ENCODE results near the gene SLF1.

The SLF1 gene

GRCh38 chr5:94740286-94740685 lies 121.8 kb downstream of the SLF1 start:
- Histone ChIP-seq H3K27ac (ENCODE audit: low read length) (no peak overlapping the region), H3K4me1 (ENCODE audit: insufficient read depth, low read length) (no peaks in the 10 kb centered on the region), H3K9me3 (ENCODE audit: insufficient read depth, low read length, severe bottlenecking) (no peaks in the 10 kb centered on the region), H2AFZ (ENCODE audit: low read depth, low read length) (no peak overlapping the region), H3K36me3 (ENCODE audit: insufficient read depth, low read length) (no peaks in the 10 kb centered on the region), H3K4me3 (ENCODE audit: low read depth in 1 of 2, low read length in 2 of 2) (no peak overlapping the region), H3K79me2 (ENCODE audit: insufficient read depth, low read length) (no peaks in the 10 kb centered on the region), H3K4me2 (ENCODE audit: insufficient read depth, low read length) (no peak overlapping the region), H4K20me1 (ENCODE audit: insufficient read depth, low read length) (no peaks in the 10 kb centered on the region), H3K9ac (ENCODE audit: low read depth, low read length) (no peak overlapping the region), H3K27me3 (ENCODE audit: insufficient read depth, low read length, poor library complexity) (no peaks in the 10 kb centered on the region)
- no peak for DNase-seq
- TF ChIP-seq CTCF (IDR thresholded peaks at IDR 0.05; ENCODE audit: borderline replicate concordance, extremely low read depth, low read length, poor library complexity, severe bottlenecking) (no peak), EZH2 (IDR thresholded peaks at IDR 0.05; ENCODE audit: borderline replicate concordance, low read depth, low read length, severe bottlenecking) (no peak)
- no peak for ATAC-seq (ENCODE audit: insufficient read depth, low read depth)

GRCh38 chr5:94742852-94743251 lies 124.4 kb downstream of the SLF1 start:
- TF ChIP-seq CTCF (IDR thresholded peaks at IDR 0.05; ENCODE audit: borderline replicate concordance, extremely low read depth, low read length, poor library complexity, severe bottlenecking): no peak
- no peak for TF ChIP-seq EZH2 (IDR thresholded peaks at IDR 0.05; ENCODE audit: borderline replicate concordance, low read depth, low read length, severe bottlenecking)
- H3K4me1 ChIP-seq (ENCODE audit: insufficient read depth, low read length): no peaks in the 10 kb centered on the region
- H3K79me2 ChIP-seq (ENCODE audit: insufficient read depth, low read length): no peaks in the 10 kb centered on the region
- H3K27me3 ChIP-seq (ENCODE audit: insufficient read depth, low read length, poor library complexity): no peaks in the 10 kb centered on the region
- H3K27ac ChIP-seq (ENCODE audit: low read length): no peak overlapping the region
- H4K20me1 ChIP-seq (ENCODE audit: insufficient read depth, low read length): no peaks in the 10 kb centered on the region
- H3K9me3 ChIP-seq (ENCODE audit: insufficient read depth, low read length, severe bottlenecking): no peaks in the 10 kb centered on the region
- H3K36me3 ChIP-seq (ENCODE audit: insufficient read depth, low read length): no peaks in the 10 kb centered on the region
- no peak overlapping the region for H3K9ac ChIP-seq (ENCODE audit: low read depth, low read length)
- ATAC-seq (ENCODE audit: insufficient read depth, low read depth) (no peak), DNase-seq (no peak)
- H3K4me2 ChIP-seq (ENCODE audit: insufficient read depth, low read length): no peak overlapping the region
- H2AFZ ChIP-seq (ENCODE audit: low read depth, low read length): no peak overlapping the region
- no peak overlapping the region for H3K4me3 ChIP-seq (ENCODE audit: low read depth in 1 of 2, low read length in 2 of 2)

- no peak for ATAC-seq (ENCODE audit: insufficient read depth, low read depth)
- no peaks in the 10 kb centered on the region for H3K36me3 ChIP-seq (ENCODE audit: insufficient read depth, low read length)
- no peak overlapping the region for H2AFZ ChIP-seq (ENCODE audit: low read depth, low read length)
Observed at GRCh38 chr5:94744906-94745305, 126.4 kb downstream of the SLF1 start.

More at GRCh38 chr5:94744906-94745305, 126.4 kb downstream of the SLF1 start:
- TF ChIP-seq EZH2 (IDR thresholded peaks at IDR 0.05; ENCODE audit: borderline replicate concordance, low read depth, low read length, severe bottlenecking): no peak
- no peak for TF ChIP-seq CTCF (IDR thresholded peaks at IDR 0.05; ENCODE audit: borderline replicate concordance, extremely low read depth, low read length, poor library complexity, severe bottlenecking)
- Histone ChIP-seq H3K27me3 (ENCODE audit: insufficient read depth, low read length, poor library complexity) (no peaks in the 10 kb centered on the region), H3K4me3 (ENCODE audit: low read depth in 1 of 2, low read length in 2 of 2) (no peak overlapping the region), H3K4me2 (ENCODE audit: insufficient read depth, low read length) (no peak overlapping the region), H3K4me1 (ENCODE audit: insufficient read depth, low read length) (no peaks in the 10 kb centered on the region), H3K9ac (ENCODE audit: low read depth, low read length) (no peak overlapping the region), H3K27ac (ENCODE audit: low read length) (no peak overlapping the region), H4K20me1 (ENCODE audit: insufficient read depth, low read length) (no peaks in the 10 kb centered on the region), H3K9me3 (ENCODE audit: insufficient read depth, low read length, severe bottlenecking) (no peaks in the 10 kb centered on the region), H3K79me2 (ENCODE audit: insufficient read depth, low read length) (no peaks in the 10 kb centered on the region)
- DNase-seq: no peak

Data from DND-41 (cell line).